Adrenal gland (tissue), 12 donors: ENCODE data around the gene FZD8. TPM values are rescaled to one million over a fixed set of nuclear protein-coding genes. Genes with fewer than 3 reads are reported as not detected.

Experiments
- DNase-seq, 7 donors: peaks; one replicate each; pipeline ENCODE4 v3.0.0-alpha.2; 2019 to 2020
- H3K27ac ChIP-seq, 5 donors: fragments of 200-600 bp; sonication (generic) in 4 of 5; 1 replicate in 3 of 5; 2 replicates in 2 of 5; pipeline versions ENCODE4 v1.5.1 to v1.8.0; 2016 to 2020; ENCODE audit warnings: mild to moderate bottlenecking in 1 of 5
- H3K27me3 ChIP-seq: fragments of 200-600 bp; 2 replicates; pipeline ENCODE4 v1.8.0; 2021
- H3K36me3 ChIP-seq, 2 donors: fragments of 200-600 bp; replicated peaks in 1 of 2; 1 replicate in 1 of 2; 2 replicates in 1 of 2; pipeline versions ENCODE4 v1.5.1 to v1.8.0; 2018 to 2022
- H3K4me1 ChIP-seq, 2 donors: fragments of 200-600 bp; replicated peaks in 1 of 2; 1 replicate in 1 of 2; 2 replicates in 1 of 2; pipeline versions ENCODE4 v1.5.1 to v1.8.0; 2018 to 2021
- H3K4me3 ChIP-seq, 4 donors: fragments of 200-600 bp; sonication (generic) in 3 of 4; one replicate each; pipeline ENCODE4 v1.5.1; 2016 to 2018
- H3K9me3 ChIP-seq, 3 donors: fragments of 200-600 bp; sonication (generic) in 1 of 3; replicated peaks in 1 of 3; 1 replicate in 2 of 3; 2 replicates in 1 of 3; pipeline versions ENCODE4 v1.5.1 to v1.8.0; 2016 to 2021
- POLR2A ChIP-seq, 2 donors: fragments of 450-650 bp; IDR thresholded peaks; one replicate each; pipeline ENCODE4 v1.6.1; 2017; ENCODE audit warnings: antibody characterized with exemption in 2 of 2, mild to moderate bottlenecking in 2 of 2, moderate library complexity in 1 of 2
- WGBS, 4 donors: extraction: QIAGEN DNeasy Blood & Tissue Kit in 2 of 4; methylation state at CpG; one replicate each; pipeline versions ENCODE4 v1.1.5 to v1.1.7; 2013 to 2017; 5-methylcytosine and 5-hydroxymethylcytosine counted together
- intact Hi-C, 2 donors: fragments of 100-400 bp; cut with DNase I; formaldehyde crosslinking; loops; one replicate each; pipeline versions ENCODE4 v1.14.1 to v1.15.0; 2022 to 2023
- polyA plus RNA-seq, 3 donors: library from polyadenylated mRNA; stranded (reverse); fragments of 200-250 nt in 2 of 3; fragments of 350-450 nt in 1 of 3; fragmentation: Illumina TruSeq in 1 of 3; extraction: RNeasy Lipid Tissue Mini Kit (QIAGEN cat#74804) in 1 of 3; gene quantifications; one replicate each; pipeline ENCODE4 v1.2.3, GENCODE V29; 2013 to 2014
- total RNA-seq, 9 donors: library from RNA; depleted of rRNA in 4 of 9; stranded (reverse); fragments of >200 nt in 4 of 9; fragments of 120-200 nt in 1 of 9; fragmentation: NEBNext Ultra II Directional in 1 of 9; extraction: Animal tissue kit (Norgen Biotek cat#: 25700) in 1 of 9; gene quantifications; one replicate each; pipeline versions ENCODE4 v1.1.0 to v1.2.4, GENCODE V29; 2013 to 2023
- TF ChIP-seq, protein P1 (sequence below), 6 experiments: fragments of 450-650 bp in 4 of 6; fragments of 200-600 bp in 2 of 6; sonication (generic) in 1 of 6; IDR thresholded peaks; 1 replicate in 5 of 6; 2 replicates in 1 of 6; pipeline versions ENCODE4 v1.5.1 to v1.8.0; 2016 to 2021; ENCODE audit warnings: antibody characterized with exemption in 6 of 6, mild to moderate bottlenecking in 2 of 6, moderate library complexity in 1 of 6
- donor health status: healthy with polysubstance abuse.
- donor health status: Bipolar disorder and iron deficiency.
- donor health status: DM: yes; HTN: yes; CAD: no.
- donor health status: DM: no; HTN: no; CAD: no.
- donor health status: DM: no; HTN: no; CAD: no.
- donor health status: DM: yes; HTN: yes; CAD: no.

FZD8 gene
- total and polyA plus RNA-seq, 12 donors, result 0.97 to 5.9 (median 3.8) TPM

DNA sequence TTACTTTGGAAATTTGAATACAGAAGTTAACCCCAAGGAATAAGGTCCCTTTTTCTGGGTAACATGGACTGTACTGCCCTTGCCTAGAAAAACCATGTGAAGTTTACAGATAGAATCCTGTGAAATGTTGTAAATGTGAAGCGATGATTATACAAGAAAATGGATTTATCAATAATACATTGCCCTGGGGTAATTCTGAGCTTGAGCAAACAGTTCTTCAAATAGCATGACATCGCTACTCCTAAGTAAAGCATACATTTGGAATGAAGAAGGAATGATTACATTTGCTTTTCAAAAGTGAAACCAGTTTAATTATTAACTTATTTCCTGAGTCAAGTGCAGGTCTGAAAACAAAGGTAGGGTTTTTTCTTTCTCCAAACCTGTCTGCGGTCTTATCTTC lies 43.3 kb upstream of the FZD8 start:
- H3K27me3 ChIP-seq, result peaks cover 8% of the 10 kb centered on the region
- H3K4me3 ChIP-seq, result no peak overlapping the region
- no peak for DNase-seq
- 88 to 94% (median 91%) methylated on average over 3 of the region's 3 CpGs for WGBS, 4 donors
- no peaks in the 10 kb centered on the region for H3K4me1 ChIP-seq
- H3K27ac ChIP-seq, result no peak overlapping the region
- H3K36me3 ChIP-seq, result no peaks in the 10 kb centered on the region
- H3K9me3 ChIP-seq, result no peaks in the 10 kb centered on the region
- intact Hi-C loops, result no loop called here
- no peak for TF ChIP-seq POLR2A (IDR thresholded peaks at IDR 0.05)
- TF ChIP-seq, protein P1, sequence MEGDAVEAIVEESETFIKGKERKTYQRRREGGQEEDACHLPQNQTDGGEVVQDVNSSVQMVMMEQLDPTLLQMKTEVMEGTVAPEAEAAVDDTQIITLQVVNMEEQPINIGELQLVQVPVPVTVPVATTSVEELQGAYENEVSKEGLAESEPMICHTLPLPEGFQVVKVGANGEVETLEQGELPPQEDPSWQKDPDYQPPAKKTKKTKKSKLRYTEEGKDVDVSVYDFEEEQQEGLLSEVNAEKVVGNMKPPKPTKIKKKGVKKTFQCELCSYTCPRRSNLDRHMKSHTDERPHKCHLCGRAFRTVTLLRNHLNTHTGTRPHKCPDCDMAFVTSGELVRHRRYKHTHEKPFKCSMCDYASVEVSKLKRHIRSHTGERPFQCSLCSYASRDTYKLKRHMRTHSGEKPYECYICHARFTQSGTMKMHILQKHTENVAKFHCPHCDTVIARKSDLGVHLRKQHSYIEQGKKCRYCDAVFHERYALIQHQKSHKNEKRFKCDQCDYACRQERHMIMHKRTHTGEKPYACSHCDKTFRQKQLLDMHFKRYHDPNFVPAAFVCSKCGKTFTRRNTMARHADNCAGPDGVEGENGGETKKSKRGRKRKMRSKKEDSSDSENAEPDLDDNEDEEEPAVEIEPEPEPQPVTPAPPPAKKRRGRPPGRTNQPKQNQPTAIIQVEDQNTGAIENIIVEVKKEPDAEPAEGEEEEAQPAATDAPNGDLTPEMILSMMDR (IDR thresholded peaks at IDR 0.05), result no peak

DNA sequence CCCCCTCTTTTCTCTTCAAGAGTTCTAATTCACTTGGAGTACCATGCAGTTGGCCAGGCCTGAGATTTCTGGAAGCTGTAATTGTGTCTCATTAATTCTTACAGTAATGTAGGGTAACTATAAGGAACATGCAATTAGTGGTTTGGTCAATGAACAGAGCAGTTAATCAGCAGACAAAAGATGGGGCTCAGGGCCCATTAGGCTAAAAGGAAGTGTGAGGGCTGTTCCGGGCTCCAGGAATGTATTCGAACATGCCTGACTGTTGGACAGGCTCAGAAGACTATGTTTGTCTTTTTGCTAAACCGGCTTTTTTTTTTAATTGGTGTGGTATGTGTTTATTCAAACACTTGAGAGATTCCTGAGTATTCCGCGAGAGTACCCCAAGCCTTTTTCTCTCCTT lies 42.5 kb upstream of the FZD8 start:
- TF ChIP-seq, protein P1 (IDR thresholded peaks at IDR 0.05), result no peak
- TF ChIP-seq POLR2A (IDR thresholded peaks at IDR 0.05), result no peak
- no peak for DNase-seq
- no peaks in the 10 kb centered on the region for H3K9me3 ChIP-seq
- H3K4me1 ChIP-seq, result no peaks in the 10 kb centered on the region
- H3K27me3 ChIP-seq, result peaks cover 8% of the 10 kb centered on the region
- WGBS, 4 donors, result 78 to 83% (median 80%) methylated on average over 5 of the region's 5 CpGs
- no peaks in the 10 kb centered on the region for H3K36me3 ChIP-seq
- H3K27ac ChIP-seq, result no peak overlapping the region
- no peak overlapping the region for H3K4me3 ChIP-seq
- intact Hi-C loops, result no loop called here

DNA sequence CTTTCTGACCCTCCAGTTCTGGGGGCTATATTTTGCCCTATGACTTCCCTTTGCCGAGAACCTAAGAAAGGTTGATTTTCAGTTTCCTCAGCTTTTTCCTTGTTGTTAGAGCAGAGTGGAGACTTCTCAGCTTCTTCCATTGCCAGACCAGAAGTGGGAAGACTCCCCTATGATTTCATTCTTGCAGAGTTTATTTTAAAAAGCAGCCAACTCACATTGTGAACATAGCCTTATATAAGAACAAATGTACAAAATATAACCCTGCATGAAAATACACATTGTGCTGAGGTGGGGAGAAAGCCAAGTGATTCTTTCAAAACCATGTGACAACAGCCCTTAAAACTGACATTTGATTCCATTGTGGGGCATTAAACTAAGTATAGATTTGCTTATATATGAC lies 33.8 kb upstream of the FZD8 start:
- 56 to 64% (median 57%) methylated on average over 1 of the region's 1 CpG for WGBS, 4 donors
- Histone ChIP-seq H3K27me3 (no peaks in the 10 kb centered on the region), H3K36me3 (no peaks in the 10 kb centered on the region), H3K9me3 (no peaks in the 10 kb centered on the region), H3K4me1 (no peaks in the 10 kb centered on the region), H3K4me3 (no peak overlapping the region), H3K27ac (no peak overlapping the region)
- intact Hi-C loops, result no loop called here
- TF ChIP-seq, protein P1 (IDR thresholded peaks at IDR 0.05), result no peak
- no peak for TF ChIP-seq POLR2A (IDR thresholded peaks at IDR 0.05)
- DNase-seq, result no peak

DNA sequence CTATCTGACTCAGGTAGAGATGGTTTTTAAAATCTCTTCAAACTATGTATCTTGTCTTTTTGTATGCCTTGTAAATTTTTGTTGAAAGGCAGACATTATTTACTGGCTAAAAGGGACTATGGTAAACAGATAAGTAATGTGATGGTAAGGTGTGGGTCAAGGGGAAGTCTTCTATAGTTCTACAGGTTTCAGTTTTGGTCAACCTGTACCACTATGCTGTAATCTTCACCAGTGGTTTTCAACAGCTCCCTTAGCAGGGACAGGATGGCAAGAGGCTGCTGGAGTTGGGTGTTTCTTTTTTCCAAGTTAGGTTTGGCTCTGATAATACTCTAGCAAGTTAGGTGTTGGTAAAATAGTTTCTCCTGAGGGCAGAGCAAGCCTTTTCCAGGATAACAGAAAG lies 32.7 kb upstream of the FZD8 start:
- intact Hi-C loops, result no loop called here
- TF ChIP-seq, protein P1 (IDR thresholded peaks at IDR 0.05), result no peak
- TF ChIP-seq POLR2A (IDR thresholded peaks at IDR 0.05), result no peak
- no peak for DNase-seq

More for the DNA sequence above, 32.7 kb upstream of the FZD8 start:
- Histone ChIP-seq H3K36me3 (no peaks in the 10 kb centered on the region), H3K27ac (no peak overlapping the region), H3K4me3 (no peak overlapping the region), H3K4me1 (no peaks in the 10 kb centered on the region), H3K27me3 (no peaks in the 10 kb centered on the region), H3K9me3 (no peaks in the 10 kb centered on the region)
